Right lobe of liver (tissue), 4 donors: ENCODE results near the gene C1orf198.

Source experiments
- POLR2A ChIP-seq: fragments of 450-650 bp; IDR thresholded peaks from one replicate; pipeline ENCODE4 v1.6.1; 2017; ENCODE audit warnings: antibody characterized with exemption, mild to moderate bottlenecking
- TF ChIP-seq, protein P1 (sequence below), 4 donors: fragments of 200-600 bp in 3 of 4; fragments of 450-650 bp in 1 of 4; IDR thresholded peaks; one replicate each; pipeline versions ENCODE4 v1.5.1 to v1.8.0; 2016 to 2022; ENCODE audit warnings: antibody characterized with exemption in 4 of 4, mild to moderate bottlenecking in 2 of 4
- donor health status: DM: no; HTN: no; CAD: no.
- donor health status: DM: no; HTN: no; CAD: no.
- donor health status: DM: no; HTN: yes; CAD: no.

DNA sequence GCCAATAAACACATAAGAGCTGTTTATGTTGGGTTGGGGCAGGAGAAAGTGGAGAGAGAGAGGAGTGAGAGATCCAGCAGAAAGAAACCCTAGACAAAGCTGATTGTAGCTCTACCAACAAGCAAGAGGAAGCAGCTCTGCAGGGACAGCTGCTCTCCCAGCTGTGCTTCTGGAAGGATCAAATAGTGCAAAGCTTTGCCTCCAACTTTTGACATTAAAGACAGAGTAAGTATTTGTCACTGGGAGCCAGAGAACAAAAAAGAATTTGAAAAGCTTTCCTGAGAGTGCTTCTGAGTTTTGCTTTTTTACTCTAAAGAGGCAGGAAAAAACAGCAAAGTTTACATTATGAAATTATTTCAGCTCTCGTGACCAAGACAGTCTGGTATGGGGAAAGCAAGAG is 28.5 kb upstream of the C1orf198 start:
- TF ChIP-seq POLR2A: no peak
- TF ChIP-seq, protein P1, sequence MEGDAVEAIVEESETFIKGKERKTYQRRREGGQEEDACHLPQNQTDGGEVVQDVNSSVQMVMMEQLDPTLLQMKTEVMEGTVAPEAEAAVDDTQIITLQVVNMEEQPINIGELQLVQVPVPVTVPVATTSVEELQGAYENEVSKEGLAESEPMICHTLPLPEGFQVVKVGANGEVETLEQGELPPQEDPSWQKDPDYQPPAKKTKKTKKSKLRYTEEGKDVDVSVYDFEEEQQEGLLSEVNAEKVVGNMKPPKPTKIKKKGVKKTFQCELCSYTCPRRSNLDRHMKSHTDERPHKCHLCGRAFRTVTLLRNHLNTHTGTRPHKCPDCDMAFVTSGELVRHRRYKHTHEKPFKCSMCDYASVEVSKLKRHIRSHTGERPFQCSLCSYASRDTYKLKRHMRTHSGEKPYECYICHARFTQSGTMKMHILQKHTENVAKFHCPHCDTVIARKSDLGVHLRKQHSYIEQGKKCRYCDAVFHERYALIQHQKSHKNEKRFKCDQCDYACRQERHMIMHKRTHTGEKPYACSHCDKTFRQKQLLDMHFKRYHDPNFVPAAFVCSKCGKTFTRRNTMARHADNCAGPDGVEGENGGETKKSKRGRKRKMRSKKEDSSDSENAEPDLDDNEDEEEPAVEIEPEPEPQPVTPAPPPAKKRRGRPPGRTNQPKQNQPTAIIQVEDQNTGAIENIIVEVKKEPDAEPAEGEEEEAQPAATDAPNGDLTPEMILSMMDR (IDR thresholded peaks at IDR 0.05): no peak
